Activated T-helper 9 cell treated with anti-CD3 and anti-CD28 coated beads, Interleukin-2, amount 50 U/mL, for 16 hours (primary cell): Measurements from ENCODE around the gene MAP2K6.

Experiments used
- DNase-seq: peaks from one replicate; pipeline ENCODE4 v3.0.0-alpha.2; 2020; ENCODE audit warnings: low read depth

Gene MAP2K6

DNA sequence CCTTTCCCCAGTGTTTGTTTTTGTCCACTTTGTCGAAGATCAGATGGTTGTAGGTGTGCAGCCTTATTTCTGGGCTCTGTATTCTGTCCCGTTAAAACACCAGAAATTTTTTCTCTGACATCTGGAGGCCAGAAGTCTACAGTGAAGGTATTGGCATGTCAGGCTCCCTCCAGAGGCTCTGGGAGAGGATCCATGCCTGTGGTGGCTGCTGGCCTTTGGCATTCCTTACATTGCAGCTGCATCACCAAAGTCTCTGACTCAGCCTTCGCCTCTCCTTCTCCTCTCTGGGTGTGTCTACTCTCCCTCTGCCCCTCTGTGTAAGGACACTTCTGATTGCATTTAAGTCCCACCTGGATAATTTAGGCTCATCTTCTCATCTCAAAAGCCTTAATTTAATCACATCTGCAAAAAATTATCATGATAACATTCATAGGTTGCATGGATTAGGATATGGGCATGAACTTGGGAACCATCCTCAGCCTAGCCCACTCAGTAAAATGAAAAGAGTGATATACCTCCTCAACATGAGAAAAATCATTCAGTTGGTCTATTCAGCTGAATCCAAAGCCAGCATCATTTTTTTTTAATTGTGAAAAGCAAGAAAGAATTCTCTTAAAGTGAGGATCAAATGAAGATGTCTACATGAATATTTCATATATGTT lies 78.0 kb downstream of the MAP2K6 start:
- DNase-seq: no peak

DNA sequence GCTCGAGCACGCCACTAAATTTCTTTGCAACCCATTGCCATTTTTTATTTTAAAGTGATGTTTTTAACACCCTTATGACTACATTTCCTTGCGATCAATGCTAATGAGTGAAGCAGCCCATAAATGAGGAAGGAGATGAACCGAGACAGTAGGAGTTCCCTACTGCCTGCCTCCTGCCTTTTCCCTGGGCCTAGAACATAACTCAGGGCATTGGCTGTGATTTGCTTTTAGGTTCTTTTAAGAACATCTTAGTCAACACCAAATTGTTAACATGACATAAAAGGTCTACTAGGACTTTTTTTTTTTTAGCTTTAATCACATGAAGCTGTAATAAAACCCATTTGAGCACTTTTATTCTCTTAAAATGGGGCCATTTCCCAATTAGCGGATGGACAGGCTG lies 81.3 kb downstream of the MAP2K6 start:
- no peak for DNase-seq

DNA sequence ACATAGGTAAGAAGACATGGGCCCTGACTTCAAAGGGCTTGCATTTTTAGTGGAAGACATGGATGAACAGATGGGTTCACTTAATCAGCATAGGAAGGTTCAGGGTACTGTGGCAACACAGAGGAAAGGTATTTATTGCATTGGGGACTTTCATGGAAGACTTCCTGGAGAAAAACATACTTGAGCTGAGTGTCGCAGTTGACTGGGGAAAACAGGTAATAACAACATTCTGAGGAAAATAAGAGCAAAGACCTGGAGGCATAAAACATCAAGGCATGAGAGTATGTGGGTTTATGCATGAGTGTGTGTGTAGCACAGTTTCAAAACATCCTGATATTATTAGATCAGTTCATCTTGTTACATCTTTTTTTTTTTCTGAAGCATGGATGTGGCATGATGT lies 82.7 kb downstream of the MAP2K6 start:
- no peak for DNase-seq

DNA sequence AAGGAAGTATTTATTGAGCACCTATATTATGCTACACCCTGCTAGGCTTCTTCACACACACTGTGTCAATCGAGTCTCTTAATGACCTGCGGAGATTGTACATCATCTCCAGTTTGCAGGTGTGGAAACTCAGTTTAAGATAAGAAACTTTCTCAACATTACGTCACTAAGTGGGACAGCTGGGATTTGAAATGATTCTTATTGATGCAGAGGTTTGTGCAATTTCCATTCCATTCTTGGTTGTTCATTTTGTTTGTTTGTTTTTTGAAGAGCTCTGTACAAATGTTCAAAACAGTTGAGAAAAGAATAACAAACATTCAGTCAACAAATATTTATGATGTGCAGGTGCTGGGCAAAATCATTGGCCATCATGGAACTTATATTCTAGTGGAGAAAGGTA lies 84.8 kb downstream of the MAP2K6 start:
- no peak for DNase-seq

DNA sequence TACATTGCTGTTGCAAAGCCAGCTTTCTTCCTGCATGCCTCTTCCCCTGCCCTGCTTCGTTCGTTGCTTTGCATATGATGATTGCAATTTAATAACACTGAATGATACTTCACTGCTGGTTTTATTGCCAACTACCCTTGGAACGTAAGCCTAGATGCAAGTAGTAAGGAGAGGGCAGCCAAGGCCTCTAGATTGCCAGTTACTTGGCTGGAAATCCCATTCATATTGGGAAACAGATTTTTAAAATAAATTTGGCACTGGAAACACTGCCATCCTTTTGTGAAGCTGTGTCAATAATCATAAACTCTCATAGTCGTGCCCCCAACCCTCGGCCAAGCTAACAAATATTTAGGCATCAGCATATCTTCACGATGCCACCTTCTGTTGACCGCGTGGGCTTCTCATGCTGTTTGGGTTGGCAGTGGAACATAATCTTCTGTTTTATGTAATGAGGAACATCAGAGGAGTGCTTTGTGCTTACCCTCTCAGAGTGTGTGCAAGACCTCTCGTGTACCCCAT lies 86.5 kb downstream of the MAP2K6 start:
- no peak for DNase-seq

DNA sequence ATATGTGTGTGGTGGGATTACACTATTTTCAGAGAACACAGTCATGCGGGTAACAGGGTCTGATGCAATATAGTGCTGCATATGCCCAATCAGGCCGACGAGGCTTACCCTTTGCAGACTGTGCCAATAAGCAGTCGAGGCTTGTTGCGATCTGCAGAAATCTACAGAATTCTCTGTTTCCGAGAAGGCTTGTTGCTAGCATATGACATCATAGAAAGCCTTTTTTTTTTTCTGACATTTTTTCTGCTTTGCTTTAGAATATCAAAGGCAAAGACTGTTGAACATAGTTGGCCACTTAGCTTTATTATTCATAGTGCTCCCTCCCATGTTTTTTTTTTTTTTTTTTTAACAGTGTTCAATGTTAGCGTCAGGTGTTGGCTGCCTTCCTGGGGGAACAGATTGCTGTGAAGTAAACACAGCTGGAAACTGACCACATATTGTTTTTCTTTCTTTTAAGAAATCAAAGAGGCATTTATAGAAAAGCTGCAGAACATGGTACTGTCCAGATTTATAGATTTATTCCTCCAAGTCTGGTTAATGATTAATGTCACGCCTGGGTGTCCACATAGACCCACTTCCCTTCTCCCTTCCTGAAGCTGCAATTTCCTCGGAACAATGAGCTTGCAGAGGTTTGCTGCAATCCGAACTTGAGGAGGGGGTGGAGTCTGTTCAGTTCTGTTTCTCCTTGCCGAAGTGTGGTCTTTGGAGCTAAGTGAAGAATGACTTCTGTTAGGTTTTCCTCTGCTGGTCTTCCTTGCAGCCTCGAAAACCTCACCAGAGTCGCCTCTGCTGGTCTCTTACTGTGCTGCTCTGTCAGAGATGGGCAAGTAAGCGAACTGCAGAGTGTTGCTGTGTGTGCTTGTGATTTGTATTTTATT lies 87.3 kb downstream of the MAP2K6 start:
- no peak for DNase-seq

DNA sequence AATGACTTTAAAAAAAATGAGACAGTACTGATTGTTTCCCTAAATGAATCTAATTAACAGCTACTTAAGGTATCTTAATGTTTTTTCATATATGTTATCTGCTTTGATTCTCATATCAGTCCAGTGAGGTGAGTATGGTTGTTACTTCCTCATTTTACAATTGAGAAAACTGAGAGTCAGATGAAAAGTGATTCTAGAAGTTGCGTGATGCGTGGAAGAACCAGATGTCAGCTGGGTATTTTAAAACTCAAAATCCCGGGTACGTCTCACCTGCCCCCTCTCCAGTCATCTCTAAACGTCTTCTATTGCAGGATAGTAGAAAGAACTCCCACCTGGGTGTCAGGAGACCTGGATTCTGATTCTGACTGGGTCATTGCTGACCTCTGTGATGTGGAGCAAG lies 89.2 kb downstream of the MAP2K6 start:
- no peak for DNase-seq

DNA sequence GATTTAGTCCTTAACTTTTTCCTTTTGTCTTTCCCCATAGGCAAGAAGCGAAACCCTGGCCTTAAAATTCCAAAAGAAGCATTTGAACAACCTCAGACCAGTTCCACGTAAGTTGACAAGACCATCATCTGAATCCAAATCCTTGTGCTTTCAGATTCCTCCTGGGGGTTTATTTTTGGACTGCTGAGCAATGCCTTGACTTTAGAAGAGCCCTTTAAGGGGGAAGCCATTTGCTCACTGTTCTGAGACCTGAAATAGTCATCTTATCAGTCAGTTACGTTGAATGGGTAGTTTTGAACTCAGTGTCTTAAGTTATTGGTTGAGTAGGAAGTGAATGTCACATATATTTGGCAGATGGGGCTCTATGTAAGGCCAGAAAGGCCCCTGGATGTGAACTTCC lies 91.2 kb downstream of the MAP2K6 start:
- no peak for DNase-seq

DNA sequence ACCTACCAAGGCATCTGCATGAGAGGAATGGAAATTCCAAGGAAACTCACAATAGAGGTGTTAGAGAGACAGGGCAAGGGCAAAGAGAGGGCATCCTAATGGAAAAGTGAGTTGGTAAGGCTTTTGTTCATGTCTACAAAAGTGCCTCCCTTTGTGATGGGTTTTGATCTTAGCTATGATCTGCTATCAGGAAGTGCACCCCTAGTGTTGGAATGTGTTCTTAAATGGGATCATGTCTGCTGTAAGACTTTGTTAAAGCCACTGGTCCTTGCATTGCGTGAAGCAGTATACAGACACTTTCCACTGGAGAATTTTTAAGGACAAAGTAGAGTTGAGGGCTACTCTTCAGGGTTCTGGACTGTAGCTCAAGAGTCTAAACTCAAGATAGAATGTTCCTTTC lies 92.0 kb downstream of the MAP2K6 start:
- no peak for DNase-seq

DNA sequence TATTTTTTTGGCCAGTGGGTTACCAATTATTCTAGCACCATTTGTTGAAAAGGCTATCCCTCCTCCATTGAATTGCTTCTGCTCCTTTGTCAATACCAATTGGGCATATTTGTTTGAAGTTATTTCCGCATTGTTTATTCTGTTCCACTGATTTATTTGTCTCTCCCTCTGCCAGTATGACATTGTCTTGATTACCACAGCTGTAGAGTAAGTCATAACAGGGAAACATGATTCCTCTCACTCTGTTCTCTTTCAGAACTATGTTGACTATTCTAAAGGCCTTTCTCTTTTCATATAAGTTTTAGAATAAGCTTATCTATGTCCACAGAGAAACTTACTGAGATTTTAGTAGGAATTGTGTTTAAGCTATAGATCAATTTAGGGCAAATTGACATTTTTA lies 94.3 kb downstream of the MAP2K6 start:
- no peak for DNase-seq

DNA sequence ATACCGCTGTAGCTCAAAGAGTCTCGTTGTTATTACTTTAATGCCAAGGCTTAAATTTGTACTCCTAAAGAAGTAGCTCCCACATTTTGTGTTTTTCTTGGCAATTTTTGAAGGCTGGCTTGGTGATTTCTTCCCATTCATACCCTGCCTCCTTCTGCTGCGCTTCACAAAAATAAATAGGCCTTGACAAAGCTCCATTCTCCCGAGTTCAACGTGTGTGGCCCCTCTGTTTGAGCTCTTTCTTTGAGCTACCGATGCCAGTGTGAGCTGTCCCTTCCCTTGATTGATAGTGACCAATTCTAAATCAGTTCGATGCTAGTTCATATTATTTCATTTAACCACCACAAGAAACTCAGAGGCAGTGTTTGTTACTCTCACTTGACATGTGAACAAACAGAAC lies 96.8 kb downstream of the MAP2K6 start:
- no peak for DNase-seq

DNA sequence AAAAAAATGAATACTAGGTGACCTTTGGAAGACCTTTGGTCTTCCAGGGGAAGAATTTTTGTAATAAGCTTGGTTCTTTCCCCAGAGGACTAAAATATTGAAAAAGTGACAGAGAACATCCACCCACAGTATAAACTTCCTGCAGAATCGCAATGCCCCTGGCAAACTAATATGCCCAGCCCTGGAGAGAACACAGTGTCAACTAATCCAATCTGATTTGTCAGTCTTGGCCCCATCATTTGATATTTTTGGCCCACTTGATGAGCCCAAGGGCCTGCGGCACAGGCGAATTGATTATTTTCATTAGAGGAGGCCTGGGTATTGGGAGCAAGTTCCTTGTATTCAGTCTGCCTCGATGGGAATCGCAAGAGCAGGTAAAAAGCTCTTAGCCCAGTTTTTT lies 98.4 kb downstream of the MAP2K6 start:
- no peak for DNase-seq

DNA sequence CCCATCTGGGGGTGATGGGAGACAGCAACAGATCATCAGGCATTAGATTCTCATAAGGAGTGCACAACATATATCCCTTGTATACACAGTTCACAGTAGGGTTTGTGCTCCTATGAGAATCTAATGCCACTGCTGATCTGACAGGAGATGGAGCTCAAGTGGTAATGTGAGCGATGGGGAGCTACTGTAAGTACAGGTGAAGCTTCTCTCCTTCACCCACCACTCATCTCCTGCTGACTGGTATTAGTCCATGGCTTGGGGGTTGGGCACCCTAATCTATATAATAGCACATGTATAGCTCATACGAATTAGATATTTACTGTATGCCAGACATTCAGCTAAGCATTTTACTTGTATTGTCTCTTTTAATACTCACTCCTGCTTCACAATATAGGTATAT lies 101.7 kb downstream of the MAP2K6 start:
- no peak for DNase-seq

DNA sequence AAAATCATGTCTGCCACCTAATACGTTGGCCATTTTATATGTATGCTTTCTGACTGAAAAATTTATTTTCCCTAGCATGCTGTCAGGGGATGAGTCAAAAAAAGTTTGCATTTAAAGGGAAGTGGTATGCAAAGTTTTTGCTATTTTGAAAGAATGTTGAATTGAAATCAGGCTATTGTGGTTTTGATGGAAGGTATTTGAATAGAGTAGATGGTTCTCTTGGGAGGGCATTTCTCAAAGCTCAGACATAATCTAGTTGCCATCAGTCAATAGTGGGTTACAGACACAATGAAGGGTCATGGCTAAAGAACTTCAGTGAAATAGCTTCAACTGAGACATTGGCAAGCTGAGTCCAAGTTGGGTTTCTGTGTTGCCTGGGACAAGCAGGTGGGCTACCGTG lies 102.4 kb downstream of the MAP2K6 start:
- DNase-seq: no peak

DNA sequence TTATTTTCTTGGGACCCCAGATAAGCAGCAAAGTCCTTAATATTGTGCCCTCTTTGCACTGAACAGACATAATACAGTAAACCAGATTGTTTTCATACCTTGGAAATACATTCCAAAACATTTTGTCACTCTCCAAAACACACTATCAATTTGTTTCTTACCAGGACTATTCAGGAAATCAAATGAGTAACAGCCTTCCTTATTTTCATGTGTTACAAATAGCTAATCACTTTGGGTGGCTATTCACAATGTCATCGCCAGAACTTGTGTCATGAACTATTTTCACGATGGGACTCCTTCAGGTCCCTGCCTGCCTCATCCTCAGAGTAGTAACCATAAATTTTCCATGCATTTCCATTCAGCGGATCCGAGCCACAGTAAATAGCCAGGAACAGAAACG lies 104.5 kb downstream of the MAP2K6 start:
- no peak for DNase-seq

DNA sequence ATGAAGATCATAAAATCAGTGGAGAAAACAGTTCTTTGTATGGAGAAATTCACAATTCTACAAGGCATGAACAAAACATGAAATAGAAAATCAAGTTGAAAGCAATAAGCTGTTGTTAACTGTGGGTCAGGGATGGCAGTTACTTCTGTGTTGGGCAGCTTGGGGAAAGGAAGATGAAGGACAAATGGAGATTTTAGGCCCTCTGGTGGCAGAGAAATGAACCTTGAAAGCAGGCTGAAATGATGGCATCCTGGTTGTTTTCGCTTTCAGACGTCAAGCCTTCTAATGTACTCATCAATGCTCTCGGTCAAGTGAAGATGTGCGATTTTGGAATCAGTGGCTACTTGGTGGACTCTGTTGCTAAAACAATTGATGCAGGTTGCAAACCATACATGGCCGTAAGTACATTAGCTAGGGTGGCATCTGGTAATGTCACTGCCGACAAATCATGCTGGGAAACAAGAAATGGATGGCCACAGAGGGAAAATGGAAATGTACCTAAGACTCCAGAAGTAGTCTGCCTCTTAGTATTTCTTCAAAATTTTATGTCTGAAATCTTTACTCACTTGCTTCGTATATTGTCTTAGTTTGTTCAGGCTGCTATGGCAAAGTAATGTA lies 108.9 kb downstream of the MAP2K6 start:
- DNase-seq: no peak

DNA sequence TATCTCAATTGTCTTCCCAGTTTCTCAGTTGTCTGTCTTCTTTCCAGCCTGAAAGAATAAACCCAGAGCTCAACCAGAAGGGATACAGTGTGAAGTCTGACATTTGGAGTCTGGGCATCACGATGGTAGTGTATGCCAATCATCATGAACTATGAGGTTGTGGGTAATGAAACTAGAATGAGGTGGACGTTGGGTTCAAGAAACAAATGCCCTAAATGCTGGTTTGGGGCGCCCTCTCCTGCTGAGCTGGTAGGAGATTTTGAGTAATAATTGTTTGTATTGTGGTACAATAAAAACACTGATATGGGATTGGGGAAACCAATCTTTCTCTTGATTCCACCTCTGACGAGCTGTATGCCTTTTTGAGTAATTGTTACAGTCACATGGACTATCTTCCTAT lies 110.4 kb downstream of the MAP2K6 start:
- no peak for DNase-seq

DNA sequence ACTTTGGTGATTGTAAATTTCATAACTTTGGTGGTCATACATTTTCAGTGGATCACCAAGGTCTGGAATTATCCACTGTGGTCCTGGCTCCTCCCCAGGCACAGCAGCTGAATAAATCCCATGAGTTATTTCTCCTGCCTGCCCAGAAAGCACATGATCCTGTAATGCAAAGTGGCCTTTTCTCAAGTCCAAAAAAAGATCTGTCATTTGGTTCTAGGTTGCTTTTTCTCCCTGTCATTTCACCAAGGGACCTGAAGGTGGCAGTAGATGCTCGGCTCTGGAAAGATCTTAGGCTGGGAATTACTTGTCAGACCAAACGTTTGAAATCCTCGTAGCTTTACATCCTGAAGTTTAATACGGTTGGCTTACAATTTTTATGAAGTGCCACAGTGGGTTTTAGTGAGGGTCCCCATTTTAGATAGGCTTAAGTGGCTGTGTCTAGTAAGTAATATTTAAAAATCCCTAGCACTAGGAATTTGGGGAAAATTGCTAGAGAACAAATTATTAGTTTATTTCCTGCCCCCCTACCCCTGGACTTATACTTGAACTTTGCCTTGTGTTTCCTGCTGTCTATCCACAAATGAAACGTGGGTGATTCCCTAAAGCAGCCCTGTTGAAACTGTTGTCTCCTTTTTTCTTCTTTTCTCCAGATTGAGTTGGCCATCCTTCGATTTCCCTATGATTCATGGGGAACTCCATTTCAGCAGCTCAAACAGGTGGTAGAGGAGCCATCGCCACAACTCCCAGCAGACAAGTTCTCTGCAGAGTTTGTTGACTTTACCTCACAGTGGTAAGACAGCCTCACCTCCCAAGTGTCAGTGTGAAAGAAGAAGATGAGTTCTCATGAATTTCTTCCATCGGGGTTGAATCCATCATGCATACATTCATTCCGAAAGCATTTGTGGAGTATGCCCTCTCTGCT lies 111.7 kb downstream of the MAP2K6 start:
- DNase-seq: no peak

DNA sequence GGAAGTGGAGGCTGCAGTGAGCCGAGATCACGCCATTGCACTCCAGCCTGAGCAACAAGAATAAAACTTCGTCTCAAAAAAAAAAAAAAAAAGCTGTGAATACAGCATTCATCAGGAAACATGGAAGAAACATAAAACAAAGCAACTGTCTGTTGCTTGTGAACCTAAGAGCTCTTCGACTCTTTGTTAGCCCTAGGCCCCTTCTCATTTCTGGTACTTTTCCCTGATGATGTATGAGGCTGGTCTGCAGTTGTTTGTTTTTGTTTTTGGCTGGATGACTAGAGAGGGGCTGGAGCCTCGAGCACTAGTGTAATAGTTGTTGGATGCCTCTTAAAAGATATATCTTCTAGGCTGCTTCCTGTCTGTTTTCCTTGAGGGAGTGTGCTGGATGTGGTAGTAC lies 113.5 kb downstream of the MAP2K6 start:
- DNase-seq: no peak

DNA sequence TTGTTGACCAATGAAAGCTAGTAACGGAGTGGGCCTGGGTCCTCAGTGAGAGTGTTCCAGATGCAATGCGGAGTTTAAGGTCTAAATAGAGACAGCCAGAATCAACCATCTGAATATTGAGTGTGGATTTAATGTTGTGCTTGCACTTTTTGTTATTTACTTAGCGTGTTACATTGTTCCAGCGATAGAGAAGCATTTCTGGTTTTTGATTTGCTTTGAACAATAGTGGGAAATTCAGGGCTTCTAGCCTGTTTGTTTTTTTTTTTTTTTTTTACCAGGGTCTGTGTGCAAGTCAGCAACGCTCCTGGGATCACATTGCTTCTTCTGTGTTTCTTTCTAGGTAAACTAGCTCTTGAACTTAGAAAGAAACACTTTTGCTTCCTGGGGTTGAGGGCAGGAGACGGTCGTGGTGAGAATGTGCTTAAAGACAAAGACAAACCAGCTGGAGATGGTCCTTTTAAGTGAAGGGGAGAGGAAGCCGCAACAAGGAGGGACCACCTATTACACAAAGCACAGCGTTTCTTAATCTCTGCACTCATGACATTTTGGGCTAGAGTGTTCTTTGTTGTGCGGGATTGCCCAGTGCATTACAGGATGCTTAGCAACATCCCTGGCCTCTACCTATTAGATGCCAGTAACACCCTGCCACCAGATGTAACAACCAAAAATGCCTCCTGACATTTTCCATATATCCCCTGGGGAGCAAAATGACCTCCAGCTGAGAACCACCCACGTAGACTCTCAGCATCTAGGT lies 119.2 kb downstream of the MAP2K6 start:
- DNase-seq: no peak

DNA sequence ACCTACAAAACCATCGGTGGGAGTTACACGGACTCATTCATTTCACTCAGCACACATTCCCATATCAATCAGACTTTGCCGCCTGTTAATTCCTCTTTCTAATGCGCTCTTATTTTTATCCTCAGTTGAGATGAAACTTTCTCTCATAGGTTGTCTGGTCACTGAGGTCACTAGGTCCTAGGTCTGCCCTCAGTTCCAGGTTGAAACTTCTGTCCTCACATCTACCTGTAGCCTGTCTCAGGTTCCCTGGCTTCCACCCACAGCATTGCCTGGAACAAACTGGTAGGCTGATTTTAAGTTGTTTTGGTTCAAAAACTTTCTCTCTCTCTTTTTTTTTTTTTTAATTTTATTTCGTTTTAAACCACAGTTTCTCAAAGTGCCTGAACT lies 119.7 kb downstream of the MAP2K6 start:
- DNase-seq: no peak
